ENCODE measurements around the gene NFIB.

The NFIB gene

DNA sequence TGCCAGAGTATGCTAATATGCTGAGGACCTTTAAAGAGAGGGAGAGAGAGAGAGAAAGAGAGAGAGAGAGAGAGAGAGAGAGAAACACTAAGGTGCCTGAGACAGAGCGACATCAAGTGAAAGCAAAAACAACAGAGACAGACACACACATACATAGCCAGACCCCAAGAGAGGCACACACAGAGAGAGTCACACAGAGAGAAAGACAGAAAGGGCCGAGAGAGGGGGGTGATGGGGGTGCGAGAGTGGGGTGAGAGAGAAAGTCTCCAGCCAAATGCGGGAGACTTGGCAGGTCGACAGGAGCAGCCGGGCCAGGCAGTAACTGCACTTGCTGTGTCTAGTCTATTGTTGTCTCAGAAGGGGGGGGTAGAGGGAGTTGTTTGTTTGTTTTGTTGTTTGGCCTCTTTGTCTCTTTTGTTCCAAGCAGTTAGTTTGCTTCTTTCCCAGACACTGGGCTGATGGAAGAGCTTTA is 30.1 kb upstream of the NFIB start:
- Mint-ChIP-seq H3K27me3 (ENCODE audit: low read depth) (peaks cover 24% of the 10 kb centered on the region), H3K27ac (no peak overlapping the region), H3K4me3 (no peak overlapping the region)

DNA sequence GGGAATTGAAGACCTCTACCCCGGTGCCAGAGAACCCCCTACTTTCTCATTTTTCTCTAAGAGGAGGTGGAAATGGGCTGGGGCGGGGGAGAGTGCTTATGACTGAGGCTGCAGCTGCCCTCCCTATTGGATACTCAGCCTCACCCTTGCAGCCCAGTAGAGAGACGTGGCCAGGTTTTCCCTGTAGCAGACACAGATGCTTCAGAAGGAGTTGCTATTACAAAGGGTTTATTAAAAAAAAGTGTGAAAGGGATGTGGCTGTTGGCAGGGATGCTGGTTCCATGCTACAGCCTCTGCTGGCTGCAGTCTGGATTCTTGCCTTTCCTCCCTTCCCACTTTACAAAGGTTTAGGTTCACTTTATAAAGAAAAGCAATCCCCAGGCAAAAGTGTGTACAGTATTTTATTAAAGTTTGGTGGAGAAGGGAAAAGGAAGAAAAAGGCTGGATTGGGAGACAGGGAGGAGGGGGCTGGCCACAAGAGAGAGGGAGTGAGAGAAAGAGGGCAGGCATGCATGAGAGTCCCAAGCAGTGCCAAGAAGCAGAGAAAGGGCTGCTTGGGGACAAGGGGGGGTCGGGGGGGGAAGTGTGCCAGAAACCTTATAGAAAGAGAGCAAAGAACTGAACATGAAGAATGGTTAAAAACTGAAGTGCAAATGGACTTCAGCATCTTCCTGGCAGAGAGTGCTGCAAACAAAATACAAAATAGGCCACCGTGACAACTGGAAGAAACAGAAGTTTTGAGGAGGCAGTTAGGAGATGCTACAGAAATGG is 29.5 kb upstream of the NFIB start:
- H3K4me1 Mint-ChIP-seq, result peaks cover 24% of the 10 kb centered on the region
- H3K27me3 Mint-ChIP-seq (ENCODE audit: low read depth), result peaks cover 20% of the 10 kb centered on the region
- H3K27ac Mint-ChIP-seq, result no peak overlapping the region
- TF ChIP-seq, protein P1, sequence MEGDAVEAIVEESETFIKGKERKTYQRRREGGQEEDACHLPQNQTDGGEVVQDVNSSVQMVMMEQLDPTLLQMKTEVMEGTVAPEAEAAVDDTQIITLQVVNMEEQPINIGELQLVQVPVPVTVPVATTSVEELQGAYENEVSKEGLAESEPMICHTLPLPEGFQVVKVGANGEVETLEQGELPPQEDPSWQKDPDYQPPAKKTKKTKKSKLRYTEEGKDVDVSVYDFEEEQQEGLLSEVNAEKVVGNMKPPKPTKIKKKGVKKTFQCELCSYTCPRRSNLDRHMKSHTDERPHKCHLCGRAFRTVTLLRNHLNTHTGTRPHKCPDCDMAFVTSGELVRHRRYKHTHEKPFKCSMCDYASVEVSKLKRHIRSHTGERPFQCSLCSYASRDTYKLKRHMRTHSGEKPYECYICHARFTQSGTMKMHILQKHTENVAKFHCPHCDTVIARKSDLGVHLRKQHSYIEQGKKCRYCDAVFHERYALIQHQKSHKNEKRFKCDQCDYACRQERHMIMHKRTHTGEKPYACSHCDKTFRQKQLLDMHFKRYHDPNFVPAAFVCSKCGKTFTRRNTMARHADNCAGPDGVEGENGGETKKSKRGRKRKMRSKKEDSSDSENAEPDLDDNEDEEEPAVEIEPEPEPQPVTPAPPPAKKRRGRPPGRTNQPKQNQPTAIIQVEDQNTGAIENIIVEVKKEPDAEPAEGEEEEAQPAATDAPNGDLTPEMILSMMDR (IDR thresholded peaks at IDR 0.05; ENCODE audit: unreplicated experiment in 3 of 3), result no peak
- H3K36me3 Mint-ChIP-seq (ENCODE audit: low read depth), result no peaks in the 10 kb centered on the region
- H3K4me3 Mint-ChIP-seq, result no peak overlapping the region
- no peaks in the 10 kb centered on the region for H3K9me3 Mint-ChIP-seq

More for the DNA sequence above, 30.1 kb upstream of the NFIB start:
- no peaks in the 10 kb centered on the region for H3K36me3 Mint-ChIP-seq (ENCODE audit: low read depth)
- peaks cover 29% of the 10 kb centered on the region for H3K4me1 Mint-ChIP-seq
- no peaks in the 10 kb centered on the region for H3K9me3 Mint-ChIP-seq
- TF ChIP-seq, protein P1 (IDR thresholded peaks at IDR 0.05; ENCODE audit: unreplicated experiment in 3 of 3), result no peak

DNA sequence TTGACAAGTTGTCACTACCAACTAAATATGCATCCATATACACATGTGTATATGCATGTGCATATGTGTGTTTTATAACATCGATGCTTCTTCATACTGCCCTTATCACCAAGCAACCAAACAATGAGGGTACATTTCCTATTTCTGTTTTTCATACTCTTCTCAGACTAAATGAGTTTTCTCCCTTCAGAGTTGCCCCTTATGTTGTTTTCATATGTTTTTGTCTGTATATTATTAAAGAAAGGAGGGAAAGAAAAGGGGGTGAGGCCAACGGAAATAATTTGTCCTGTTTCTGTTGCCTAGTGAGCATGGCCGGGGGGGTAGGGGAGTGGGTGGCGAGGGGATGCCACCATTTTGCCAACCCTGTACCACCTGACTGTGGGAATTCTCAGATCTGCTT is 28.8 kb upstream of the NFIB start:
- TF ChIP-seq, protein P1 (IDR thresholded peaks at IDR 0.05; ENCODE audit: unreplicated experiment in 3 of 3), result no peak
- H3K36me3 Mint-ChIP-seq (ENCODE audit: low read depth), result no peaks in the 10 kb centered on the region
- no peaks in the 10 kb centered on the region for H3K9me3 Mint-ChIP-seq
- peaks cover 13% of the 10 kb centered on the region for H3K27me3 Mint-ChIP-seq (ENCODE audit: low read depth)
- no peak overlapping the region for H3K27ac Mint-ChIP-seq
- no peak overlapping the region for H3K4me3 Mint-ChIP-seq
- H3K4me1 Mint-ChIP-seq, result peaks cover 26% of the 10 kb centered on the region

DNA sequence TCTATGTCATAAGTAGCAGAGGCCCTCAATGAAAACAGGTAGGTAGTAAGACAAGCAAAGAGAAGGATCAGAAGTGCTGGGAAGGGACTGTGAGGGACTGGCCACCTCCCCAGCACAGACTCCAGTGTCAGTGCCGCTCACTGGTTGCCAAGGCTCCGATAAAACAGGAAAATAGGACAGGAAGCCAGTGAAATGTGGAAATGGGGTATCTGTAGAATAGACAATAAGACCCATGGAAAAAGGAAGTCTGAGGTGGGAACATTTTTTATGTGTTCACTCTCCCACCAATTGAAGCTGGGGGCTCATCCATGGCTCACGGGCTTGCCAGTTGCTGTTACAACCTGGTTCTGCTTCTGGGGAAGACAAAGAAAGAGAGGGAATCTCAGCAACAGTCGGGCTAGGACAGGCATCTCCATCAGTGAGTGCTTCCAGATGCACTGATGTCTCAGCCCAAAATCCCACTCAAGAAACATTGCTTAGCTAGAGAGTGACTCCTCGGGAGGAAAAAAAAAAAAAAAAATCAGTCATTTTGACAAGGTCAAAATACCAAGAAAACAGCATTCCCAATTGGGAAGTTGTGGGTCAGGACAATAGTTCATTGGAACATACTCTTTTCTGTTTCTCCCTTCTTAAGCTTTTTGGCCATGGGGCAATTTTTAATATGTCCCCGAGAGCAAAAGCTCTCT is 27.6 kb upstream of the NFIB start:
- H3K27me3 Mint-ChIP-seq (ENCODE audit: low read depth), result peaks cover 8% of the 10 kb centered on the region
- no peaks in the 10 kb centered on the region for H3K9me3 Mint-ChIP-seq
- TF ChIP-seq, protein P1 (IDR thresholded peaks at IDR 0.05; ENCODE audit: unreplicated experiment in 3 of 3), result no peak
- peaks cover 34% of the 10 kb centered on the region for H3K4me1 Mint-ChIP-seq
- H3K27ac Mint-ChIP-seq, result peak overlapping the region in 1 of 3 experiments; percentile 22
- no peaks in the 10 kb centered on the region for H3K36me3 Mint-ChIP-seq (ENCODE audit: low read depth)
- H3K4me3 Mint-ChIP-seq, result peak overlapping the region in 1 of 3 experiments; percentile 17

DNA sequence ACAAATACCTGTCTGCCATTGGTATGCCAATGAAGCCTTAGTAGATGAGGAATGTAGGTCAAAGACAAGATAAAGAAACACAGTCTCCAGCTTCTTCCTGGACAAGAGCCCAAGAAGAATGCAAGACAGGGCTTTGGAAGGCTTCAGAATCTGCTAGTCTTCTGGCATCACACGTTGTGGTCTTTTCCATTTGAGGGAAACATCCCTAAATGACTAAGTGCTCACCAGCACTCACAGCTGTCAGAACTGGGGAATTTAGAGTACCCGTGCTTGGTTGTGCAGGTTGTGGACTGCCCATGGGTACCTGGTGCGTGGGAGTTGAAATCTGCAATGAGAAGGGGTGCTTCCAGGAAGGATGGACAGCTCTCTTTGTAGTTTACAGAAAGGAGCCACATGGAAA is 27.1 kb upstream of the NFIB start:
- Mint-ChIP-seq H3K4me3 (peak overlapping the region in 1 of 3 experiments; percentile 17), H3K4me1 (peaks cover 31% of the 10 kb centered on the region), H3K27me3 (ENCODE audit: low read depth) (peaks cover 8% of the 10 kb centered on the region), H3K36me3 (ENCODE audit: low read depth) (no peaks in the 10 kb centered on the region), H3K27ac (no peak overlapping the region), H3K9me3 (no peaks in the 10 kb centered on the region)
- TF ChIP-seq, protein P1 (IDR thresholded peaks at IDR 0.05; ENCODE audit: unreplicated experiment in 3 of 3), result no peak
